ENCODE measurements around the gene TIRAP.
"Not testable (repeated sequence)": the region's sequence is repeated elsewhere in the genome, so short reads cannot be mapped to it uniquely, and the experiment has no call there.

TIRAP gene

DNA sequence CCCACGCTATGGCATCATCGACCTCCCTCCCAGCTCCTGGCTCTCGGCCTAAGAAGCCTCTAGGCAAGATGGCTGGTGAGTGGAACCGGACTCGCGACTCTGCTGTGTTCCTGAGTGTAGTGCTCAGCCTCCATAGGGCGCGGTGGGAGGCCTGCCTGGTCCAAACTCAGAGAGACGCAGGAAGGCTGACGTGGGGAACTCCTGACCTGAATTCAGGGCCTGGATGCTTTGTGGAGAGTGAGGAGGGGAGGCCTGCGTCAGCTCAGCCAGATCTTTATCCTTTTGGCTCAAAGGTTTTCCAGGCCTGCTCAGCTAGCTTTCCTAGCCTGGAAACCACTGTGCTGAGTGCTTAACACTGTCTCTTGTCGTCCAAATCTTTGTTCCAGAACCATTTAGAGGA is 8.0 kb downstream of the TIRAP start:
- no peak for DNase-seq

DNA sequence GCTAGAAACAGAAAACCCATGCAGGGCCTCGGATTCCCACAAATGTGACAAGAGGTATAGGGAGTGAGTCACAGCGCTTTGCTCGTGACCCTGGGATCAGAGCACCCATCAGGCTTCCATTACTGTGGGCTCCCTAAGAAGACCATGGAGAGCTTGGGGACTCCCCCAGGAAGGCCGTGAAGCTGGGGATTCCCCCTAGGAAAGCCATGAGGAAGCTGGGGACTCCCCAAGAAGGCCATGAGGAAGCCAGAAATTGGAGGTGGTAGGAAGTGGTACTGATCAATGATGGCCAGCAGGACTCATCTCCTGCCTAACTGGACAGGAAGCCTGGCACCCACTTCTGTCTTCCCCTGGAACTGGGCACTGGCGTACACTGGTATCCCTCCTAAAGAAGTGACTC is 10.8 kb downstream of the TIRAP start:
- no peak for DNase-seq

DNA sequence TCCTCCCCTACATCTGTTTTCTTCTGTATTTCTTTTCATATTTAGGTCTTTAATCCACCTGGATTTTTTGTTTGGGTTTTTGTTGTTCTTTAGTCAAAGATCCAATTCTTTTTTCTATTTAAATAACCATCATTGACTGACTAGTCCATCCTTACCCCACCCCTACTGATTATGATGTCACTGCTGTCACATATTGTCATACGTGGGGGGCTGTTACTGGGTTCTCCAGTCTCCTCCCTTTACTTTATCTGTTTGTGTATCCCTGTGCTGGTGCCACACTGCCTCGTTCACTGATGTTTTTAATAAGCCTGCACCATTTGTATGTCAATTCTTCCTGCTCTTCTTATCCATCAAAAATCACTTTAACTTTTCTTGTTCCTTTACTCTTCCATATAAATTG is 14.1 kb downstream of the TIRAP start:
- no peak for DNase-seq

DNA sequence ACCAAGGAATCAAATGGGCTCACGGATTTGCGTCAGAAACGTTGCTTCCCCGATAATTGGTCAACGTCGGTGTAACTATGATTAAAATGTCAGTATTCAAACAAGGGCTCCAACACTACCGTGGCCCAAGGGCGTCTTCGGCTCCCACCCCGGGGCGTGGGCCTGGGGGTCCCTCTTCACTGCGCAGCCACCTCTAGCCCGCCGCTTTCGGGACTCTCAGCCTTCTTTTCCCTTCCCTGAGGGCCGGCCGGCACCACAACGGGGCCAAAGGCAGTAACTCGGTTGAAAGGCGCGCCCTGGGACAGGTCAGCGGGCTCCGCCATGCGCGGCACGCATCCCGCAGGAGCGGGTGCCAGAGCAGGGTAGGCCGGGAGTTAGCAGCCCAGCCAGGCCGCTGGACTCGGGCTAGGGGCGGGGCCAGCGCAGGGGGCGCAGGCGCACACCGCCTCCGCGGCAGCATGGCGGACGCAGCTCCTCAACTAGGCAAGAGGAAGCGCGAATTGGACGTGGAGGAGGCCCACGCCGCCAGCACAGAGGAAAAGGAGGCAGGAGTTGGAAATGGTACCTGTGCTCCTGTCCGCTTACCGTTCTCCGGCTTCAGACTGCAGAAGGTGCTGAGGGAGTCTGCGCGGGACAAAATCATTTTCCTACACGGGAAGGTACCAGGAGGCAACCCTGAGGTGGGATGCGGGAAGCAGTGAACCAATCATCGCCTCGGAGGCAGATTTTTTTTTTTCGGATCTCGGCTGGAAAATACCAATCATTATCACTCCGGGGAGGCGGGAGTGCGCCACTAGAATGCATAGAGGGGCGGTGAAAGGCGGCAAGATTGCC is 20.9 kb downstream of the TIRAP start, which contains the start of gene DCPS:
TSS of gene DCPS (plus strand) at position 438 of the 834 bp plus-strand sequence. CDS start at position 459, 21 bp downstream.
- peak; percentile 92 for DNase-seq

GRCh38 chr11:126304457-126305075 is 21.7 kb downstream of the TIRAP start:
- DNase-seq, result peak; percentile 46

- no peak for DNase-seq
Observed at GRCh38 chr11:126305699-126306098, 22.8 kb downstream of the TIRAP start.

GRCh38 chr11:126307706-126308105 is 24.8 kb downstream of the TIRAP start:
- peak; percentile 14 for DNase-seq

GRCh38 chr11:126308271-126308671 is 25.4 kb downstream of the TIRAP start:
- no peak for DNase-seq

GRCh38 chr11:126308771-126309170 is 25.9 kb downstream of the TIRAP start:
- not testable (repeated sequence) for DNase-seq

DNA sequence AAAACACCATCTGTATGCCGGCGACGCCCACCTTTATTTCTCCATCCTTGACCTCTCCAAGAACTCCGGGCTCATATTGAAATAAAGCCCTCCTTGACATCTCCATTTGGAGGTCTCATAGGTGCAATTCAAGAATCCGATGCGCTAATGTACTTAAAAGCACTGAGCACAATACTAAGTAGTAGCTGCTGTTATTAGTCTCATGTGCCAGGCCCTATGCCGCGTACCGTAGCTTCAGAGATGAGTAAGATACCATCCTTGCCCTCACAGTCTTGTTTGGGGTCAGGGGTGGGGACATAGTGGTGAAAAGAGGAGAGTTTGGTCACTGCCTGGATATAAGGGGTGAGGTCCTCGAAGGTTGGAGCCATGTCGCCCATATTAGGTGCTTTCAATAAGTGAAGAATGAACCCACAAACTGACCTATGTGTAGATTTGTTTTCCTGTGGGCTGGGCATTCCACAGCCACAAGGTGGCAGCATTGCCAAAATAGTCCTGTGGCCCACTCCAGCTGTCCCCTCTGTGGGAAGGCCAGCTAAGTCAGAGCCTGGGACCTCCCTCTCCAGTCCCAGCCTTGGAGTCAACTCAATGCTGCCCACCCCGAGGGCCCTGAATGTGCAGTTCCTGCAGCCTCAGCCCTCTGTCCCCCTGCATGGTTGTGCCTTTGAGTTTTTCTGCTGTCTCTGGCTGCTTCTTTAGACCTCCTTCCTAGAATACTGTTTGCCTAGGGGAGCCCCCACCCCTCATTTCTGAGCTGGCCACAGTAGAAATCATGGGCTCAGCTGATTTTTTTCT is 27.5 kb downstream of the TIRAP start:
- DNase-seq, result peak; percentile 8

DNA sequence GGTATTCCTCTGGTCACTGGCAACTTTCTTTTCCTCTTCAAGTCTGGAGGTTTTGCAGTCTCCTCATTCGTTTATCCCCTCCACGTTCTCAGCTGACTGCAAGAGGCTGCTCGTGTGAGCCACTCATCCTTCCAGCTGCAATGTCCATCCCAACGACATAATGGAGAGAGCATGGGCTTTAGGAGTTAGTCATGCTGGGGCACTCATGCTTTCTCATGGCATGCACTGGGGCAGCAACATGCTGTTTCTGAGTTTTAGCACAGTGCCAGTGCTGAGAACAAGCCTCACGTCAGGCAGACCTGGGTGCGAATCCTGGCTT is 28.1 kb downstream of the TIRAP start:
- DNase-seq, result no peak

DNA sequence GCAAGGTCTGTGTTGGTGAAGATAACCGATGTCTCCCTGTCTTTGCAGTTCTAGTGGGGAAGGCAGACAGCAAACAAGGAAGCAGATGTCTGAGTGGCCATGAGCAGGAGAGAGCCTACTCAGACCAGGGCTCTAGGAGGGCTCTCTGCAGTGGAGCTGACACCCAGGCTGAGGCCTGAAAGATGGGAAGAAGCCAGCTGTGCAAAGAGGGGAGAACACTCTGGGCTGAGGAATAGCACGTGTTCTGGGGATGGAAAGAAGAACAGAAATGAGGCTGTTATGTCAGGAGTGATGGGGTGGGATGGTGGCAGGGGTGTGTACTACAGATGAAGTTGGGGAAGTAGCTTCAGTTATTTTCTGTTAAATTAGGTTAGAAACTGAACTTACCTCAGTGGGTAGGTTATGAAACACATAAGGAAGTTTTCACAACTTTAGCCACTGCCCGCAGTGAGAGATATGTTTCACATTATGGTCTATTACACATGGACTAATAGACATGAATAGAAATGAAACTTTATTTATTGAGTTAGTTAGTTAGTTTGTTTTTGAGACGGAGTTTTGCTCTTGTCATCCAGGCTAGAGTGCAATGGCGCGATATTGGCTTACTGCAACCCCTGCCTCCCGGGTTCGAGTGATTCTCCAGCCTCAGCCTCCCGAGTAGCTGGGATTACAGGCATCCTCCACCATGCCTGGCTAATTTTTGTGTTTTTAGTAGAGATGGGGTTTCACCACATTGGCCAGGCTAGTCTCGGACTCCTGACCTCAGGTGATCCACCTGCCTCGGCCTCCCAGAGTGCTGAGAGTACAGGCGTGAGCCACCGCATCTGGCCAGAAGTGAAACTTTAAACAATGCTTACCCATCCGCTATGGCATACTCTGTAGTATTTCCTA is 28.8 kb downstream of the TIRAP start:
- no peak for DNase-seq

DNA sequence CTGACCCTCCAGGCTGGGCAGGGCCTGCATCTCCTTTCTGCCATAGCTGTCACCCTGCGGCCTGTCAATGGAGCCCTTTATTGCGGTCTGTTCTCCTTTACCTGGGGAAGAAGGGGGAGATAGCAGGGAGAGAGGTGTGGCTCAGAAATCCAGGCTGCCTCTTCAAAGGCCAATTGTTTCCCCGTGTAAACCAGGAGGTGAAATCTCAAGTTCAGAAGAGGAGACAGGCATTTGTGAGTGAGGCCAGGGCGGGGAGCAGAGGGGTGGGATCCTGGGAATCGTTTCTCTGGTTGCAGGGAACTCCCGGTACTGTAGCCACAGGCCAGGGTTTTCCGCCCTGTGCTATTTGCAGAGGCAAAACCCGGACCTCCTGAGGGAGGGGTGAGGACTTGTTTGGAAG is 30.1 kb downstream of the TIRAP start:
- DNase-seq, result no peak

DNA sequence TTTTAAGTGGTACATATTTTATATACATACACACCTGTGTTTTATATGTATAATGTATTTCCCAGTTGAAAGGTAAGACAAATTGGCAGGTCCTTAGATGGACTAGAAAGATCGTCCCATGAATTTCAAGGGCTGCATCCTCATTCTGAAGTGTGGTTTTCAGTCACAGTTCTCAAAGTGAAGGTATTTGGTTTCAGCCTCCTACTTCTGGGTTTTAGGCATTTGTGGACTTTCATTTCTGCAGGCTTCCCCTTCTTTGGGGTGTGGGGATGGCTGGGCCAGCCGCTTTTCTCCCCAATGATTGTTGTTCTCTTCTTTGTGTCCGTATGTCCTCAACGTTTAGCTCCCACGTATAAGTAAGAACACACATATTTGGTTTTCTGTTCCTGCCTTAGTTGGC is 30.9 kb downstream of the TIRAP start:
- no peak for DNase-seq

DNA sequence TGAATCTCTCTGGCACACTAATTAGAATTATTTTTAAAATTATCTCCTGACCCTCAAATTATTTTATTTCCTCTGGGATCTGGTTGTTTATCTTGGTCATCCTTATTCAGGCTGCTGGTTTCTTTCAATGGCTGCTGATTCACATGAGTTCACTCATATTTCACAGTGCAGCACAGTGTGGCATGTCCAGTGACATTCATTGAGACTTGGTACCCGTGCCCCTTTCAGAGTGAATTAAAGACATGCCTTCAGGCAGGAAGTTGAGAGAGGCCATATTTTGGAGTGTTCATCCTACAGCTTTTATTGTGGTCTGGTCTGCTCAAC is 34.5 kb downstream of the TIRAP start:
- DNase-seq, result no peak

DNA sequence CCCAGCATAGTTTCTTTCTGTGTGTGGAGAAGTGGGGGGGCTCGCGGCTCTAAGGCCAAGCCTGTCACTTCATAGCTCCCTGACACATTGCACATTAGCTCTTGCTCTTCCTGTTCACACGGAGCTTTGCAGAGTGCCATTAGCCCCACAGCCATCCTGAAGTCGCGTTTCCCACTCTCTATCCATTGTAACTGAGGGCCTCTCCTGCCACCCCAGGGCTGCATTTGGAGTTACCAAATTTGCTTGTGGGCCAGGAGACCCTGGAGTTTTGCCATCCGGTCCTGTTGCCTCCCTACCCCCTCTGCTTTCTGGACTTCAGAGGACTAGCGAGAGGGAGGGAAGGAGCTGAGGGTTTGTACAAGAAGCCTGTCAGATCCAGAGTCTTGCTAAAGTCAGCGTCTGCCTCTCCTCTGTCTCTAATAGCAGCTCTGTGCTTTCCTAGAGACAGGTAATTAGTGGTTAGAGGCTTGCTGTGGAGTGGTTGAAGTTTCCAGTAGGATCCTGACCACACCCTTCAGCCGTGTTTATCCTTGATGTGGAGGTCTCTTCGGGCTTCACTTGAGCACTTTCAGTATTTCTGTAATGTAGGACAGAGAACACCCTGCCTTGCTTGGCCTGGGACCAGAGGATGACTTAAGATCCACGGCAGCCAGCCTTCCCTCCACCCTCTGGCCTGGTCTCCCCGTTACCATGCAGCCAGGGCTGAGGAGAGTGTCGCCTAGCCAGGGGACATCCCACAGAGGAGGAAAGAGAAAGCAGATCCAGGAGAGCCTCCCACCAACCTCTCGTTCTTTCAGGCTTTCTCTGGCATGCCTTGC is 35.1 kb downstream of the TIRAP start:
- DNase-seq, result peak; percentile 64

DNA sequence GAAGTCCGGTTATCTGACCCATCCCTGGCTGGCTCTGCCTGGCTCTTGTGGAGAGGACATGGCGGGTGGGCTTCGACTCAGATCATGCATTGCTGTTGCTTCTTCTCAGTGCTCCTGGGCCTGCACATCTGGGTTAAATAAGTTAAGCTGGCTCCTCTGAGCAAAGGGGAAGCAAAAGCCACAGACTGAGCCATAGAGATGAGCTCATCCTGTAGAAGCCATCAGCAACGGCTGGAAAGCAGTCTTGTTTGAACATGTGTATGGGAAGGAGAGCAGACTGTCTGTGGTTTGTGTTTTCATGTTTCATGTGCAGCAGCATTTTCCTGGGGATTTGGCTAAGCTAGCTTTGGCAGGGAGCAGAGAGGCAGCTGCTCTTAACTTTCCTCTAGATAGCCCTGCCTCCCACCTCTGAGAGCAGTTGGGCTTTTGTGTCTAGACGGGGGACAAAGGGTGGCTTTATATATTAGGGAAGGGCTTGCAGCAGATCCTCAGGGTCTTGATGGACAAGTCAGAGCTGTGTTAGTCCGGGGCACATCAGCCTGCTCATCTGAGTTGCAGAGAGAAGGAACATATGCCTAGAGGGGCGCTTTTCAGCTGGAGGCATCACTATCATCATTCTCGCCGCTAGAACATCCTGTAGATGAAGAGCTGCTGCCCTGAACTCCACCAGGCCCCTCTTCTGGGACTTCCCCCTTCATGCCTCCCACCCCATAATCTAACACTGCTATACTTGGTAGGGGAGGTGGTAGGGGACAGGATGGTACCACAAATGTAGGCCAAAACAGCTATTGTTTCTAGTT is 35.9 kb downstream of the TIRAP start:
- peak; percentile 26 for DNase-seq

GRCh38 chr11:126319374-126319740 is 36.5 kb downstream of the TIRAP start:
- DNase-seq, result no peak

DNA sequence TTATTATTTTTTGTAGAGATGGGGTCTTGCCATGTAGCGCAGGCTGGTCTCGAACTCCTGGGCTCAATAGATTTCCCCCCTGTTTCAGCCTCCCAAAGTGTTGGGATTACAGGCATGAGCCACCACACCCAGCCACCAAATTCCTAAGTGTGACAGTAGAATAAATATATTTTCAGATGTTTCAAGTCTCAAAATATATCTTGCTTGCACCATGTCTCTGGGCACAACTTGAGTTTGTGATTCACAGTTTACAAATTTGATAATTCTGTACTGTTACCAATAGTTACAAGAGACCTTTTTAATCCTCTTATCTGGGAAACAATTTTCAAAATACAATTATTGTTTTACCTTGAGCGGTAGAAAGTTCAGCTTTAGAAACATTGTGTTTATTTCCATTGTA is 40.1 kb downstream of the TIRAP start:
- no peak for DNase-seq

GRCh38 chr11:126327281-126328000 is 44.5 kb downstream of the TIRAP start:
- DNase-seq, result no peak

DNA sequence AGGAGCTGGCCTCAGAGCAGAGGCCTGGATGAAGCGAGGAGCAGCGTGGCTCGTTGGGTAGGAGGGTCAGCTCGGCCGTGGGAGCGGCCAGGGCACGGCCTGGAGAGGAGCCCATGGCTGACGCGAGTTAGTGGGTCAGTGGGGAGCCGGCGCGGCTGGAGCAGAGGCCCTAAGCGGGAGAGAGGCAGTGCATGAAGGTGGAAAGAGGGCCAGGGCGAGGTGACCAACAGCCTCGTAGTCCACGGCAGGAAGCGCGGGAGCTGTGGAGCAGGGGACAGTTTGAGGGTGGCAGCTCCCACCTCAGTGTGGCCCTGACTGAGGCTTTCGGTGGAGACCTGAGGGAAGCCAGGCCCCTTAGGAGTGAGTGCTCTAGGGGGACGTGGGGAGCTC is 45.1 kb downstream of the TIRAP start:
- no peak for DNase-seq

All from NCI-H2227 treated with DMSO at 0.1 percent for 48 hours (cell line).